Kidney (tissue), 14 donors: Measurements from ENCODE around the gene ECHDC3. TPM values are rescaled to one million over a fixed set of nuclear protein-coding genes. Genes with fewer than 3 reads are reported as not detected.
A peak's percentile ranks its signal among the peaks of the same experiment; 100 is the strongest.

Experiments used
- DNase-seq, 5 donors: peaks; one replicate each; pipeline ENCODE4 v3.0.0-alpha.2; 2013 to 2020
- FAIRE-seq: peaks from 2 replicates; lab custom pipeline; 2012; peaks lifted over from hg19 to GRCh38; lab: Jason Lieb, UNC
- H3K27ac ChIP-seq, 2 donors: one replicate each; pipeline ENCODE4 v1.7.0; 2013; ENCODE audit warnings: low read depth in 2 of 2, low read length in 2 of 2, inconsistent platforms in 1 of 2
- H3K27me3 ChIP-seq: one replicate; pipeline ENCODE4 v1.7.1; 2013; ENCODE audit warnings: low read length, inconsistent platforms; ENCODE audit not compliant: control insufficient read depth, insufficient read depth
- H3K36me3 ChIP-seq, 3 donors: one replicate each; pipeline versions ENCODE4 v1.7.0 to v1.7.1; 2013; ENCODE audit warnings: low read length in 3 of 3, control low read depth in 1 of 3, inconsistent platforms in 1 of 3; ENCODE audit not compliant: insufficient read depth in 3 of 3, control insufficient read depth in 2 of 3
- H3K4me1 ChIP-seq, 3 donors: one replicate each; pipeline versions ENCODE4 v1.7.0 to v1.7.1; 2013; ENCODE audit warnings: low read length in 3 of 3, inconsistent platforms in 1 of 3, low read depth in 1 of 3; ENCODE audit not compliant: control insufficient read depth in 2 of 3, insufficient read depth in 2 of 3
- H3K4me3 ChIP-seq, 3 donors: one replicate each; pipeline versions ENCODE4 v1.7.0 to v1.8.1; 2013; ENCODE audit warnings: low read length in 3 of 3, control low read depth in 1 of 3, inconsistent platforms in 1 of 3
- H3K9ac ChIP-seq, 3 donors: one replicate each; pipeline versions ENCODE4 v1.7.0 to v1.7.1; 2013; ENCODE audit warnings: low read length in 3 of 3, control low read depth in 1 of 3, inconsistent platforms in 1 of 3
- H3K9me3 ChIP-seq, 3 donors: one replicate each; pipeline versions ENCODE4 v1.7.0 to v1.7.1; 2013; ENCODE audit warnings: low read length in 3 of 3, control low read depth in 1 of 3, inconsistent platforms in 1 of 3; ENCODE audit not compliant: control insufficient read depth in 2 of 3, insufficient read depth in 1 of 3
- CTCF ChIP-seq: IDR thresholded peaks from 3 replicates; pipeline ENCODE4 v1.5.1; 2012; ENCODE audit warnings: mild to moderate bottlenecking, moderate library complexity, borderline replicate concordance; ENCODE audit not compliant: insufficient read depth; ENCODE audit errors: extremely low read depth
- intact Hi-C: fragments of 100-400 bp; cut with DNase I; formaldehyde crosslinking; loops from one replicate; pipeline ENCODE4 v1.11.1; 2022
- polyA plus RNA-seq: library from polyadenylated mRNA; stranded (reverse); fragments of 350-450 nt; fragmentation: Illumina TruSeq; extraction: RNeasy Lipid Tissue Mini Kit (QIAGEN cat#74804); gene quantifications from one replicate; pipeline ENCODE4 v1.2.3, GENCODE V29; 2014; ENCODE audit warnings: low read depth, low replicate concordance; ENCODE audit not compliant: insufficient read depth
- total RNA-seq: library from RNA; stranded (reverse); fragmentation: NEBNext Ultra II Directional; extraction: Animal tissue kit (Norgen Biotek cat#: 25700); gene quantifications from one replicate; pipeline ENCODE4 v1.2.1, GENCODE V29; 2021
- donor health status: control.
- donor health status: control.
- donor health status: control.
- donor health status: control.
- donor health status: control.
- donor health status: DM: yes; HTN: yes; CAD: no.
- donor health status: Normal renal cell carcinoma (clear cell type).

Gene ECHDC3
- total and polyA plus RNA-seq, 2 donors from 2014 or later: 32.4 to 132 TPM

- Histone ChIP-seq H3K36me3 (no peaks in the 10 kb centered on the region), H3K27me3 (no peaks in the 10 kb centered on the region), H3K4me1 (no peaks in the 10 kb centered on the region), H3K9ac (no peak overlapping the region), H3K27ac (no peak overlapping the region), H3K9me3 (no peaks in the 10 kb centered on the region), H3K4me3 (no peak overlapping the region)
- DNase-seq: peak; percentile 73 to 85 (median 82)
- FAIRE-seq: no peak
- TF ChIP-seq CTCF: no peak
- intact Hi-C loops: no loop called here
Measured at GRCh38 chr10:11798845-11799735, 56.9 kb downstream of the ECHDC3 start.

- intact Hi-C loops: no loop called here
- Histone ChIP-seq H3K9me3 (no peaks in the 10 kb centered on the region), H3K4me3 (no peak overlapping the region), H3K27me3 (no peaks in the 10 kb centered on the region), H3K4me1 (no peaks in the 10 kb centered on the region), H3K36me3 (no peaks in the 10 kb centered on the region), H3K9ac (no peak overlapping the region), H3K27ac (no peak overlapping the region)
- FAIRE-seq (no peak), DNase-seq (no peak)
- no peak for TF ChIP-seq CTCF
Measured at GRCh38 chr10:11799736-11800080, 57.5 kb downstream of the ECHDC3 start.

GRCh38 chr10:11804336-11804735 lies 62.2 kb downstream of the ECHDC3 start:
- Histone ChIP-seq H3K27me3 (no peaks in the 10 kb centered on the region), H3K4me3 (no peak overlapping the region), H3K4me1 (no peaks in the 10 kb centered on the region), H3K27ac (no peak overlapping the region), H3K9me3 (no peaks in the 10 kb centered on the region), H3K9ac (no peak overlapping the region), H3K36me3 (no peaks in the 10 kb centered on the region)
- TF ChIP-seq CTCF: no peak
- FAIRE-seq (no peak), DNase-seq (no peak)
- intact Hi-C loops: no loop called here

GRCh38 chr10:11805792-11806191 lies 63.6 kb downstream of the ECHDC3 start:
- intact Hi-C loops: no loop called here
- FAIRE-seq: no peak

More at GRCh38 chr10:11805792-11806191, 63.6 kb downstream of the ECHDC3 start:
- H3K27me3 ChIP-seq: no peaks in the 10 kb centered on the region
- H3K4me3 ChIP-seq: no peak overlapping the region
- no peak for DNase-seq
- H3K9me3 ChIP-seq: no peaks in the 10 kb centered on the region
- no peak overlapping the region for H3K9ac ChIP-seq
- H3K4me1 ChIP-seq: peaks cover 0 to 4% (median 0%) of the 10 kb centered on the region in 3 donors
- H3K36me3 ChIP-seq: no peaks in the 10 kb centered on the region
- no peak overlapping the region for H3K27ac ChIP-seq
- TF ChIP-seq CTCF: no peak
